A549 (cell line): ENCODE results near the gene NDFIP1. TPM values are rescaled to one million over a fixed set of nuclear protein-coding genes. Genes with fewer than 3 reads are reported as not detected.

Source experiments
- ATAC-seq, 2 experiments: fragments of 200-7000 bp in 1 of 2; fragments of >200 bp in 1 of 2; cut with Nextera tagmentation in 1 of 2; cut with Tn5 transposase in 1 of 2; 3 replicates each; pipeline versions ENCODE4 v1.8.0 to v1.9.1; 2018 to 2020; ENCODE audit warnings: mild to moderate bottlenecking in 1 of 2, moderate library complexity in 1 of 2
- CTCF ChIA-PET: fragments of 300-600 bp; sonication (Branson Sonifier 250); formaldehyde crosslinking; extraction: SDS; loops from one replicate; lab custom pipeline; 2021; ENCODE audit warnings: antibody characterized with exemption, inconsistent platforms; lab: Yijun Ruan, JAX
- POLR2A ChIA-PET: fragments of 350-600 bp; formaldehyde crosslinking; extraction: SDS; loops from one replicate; lab custom pipeline; 2021; ENCODE audit warnings: antibody characterized with exemption, inconsistent platforms; lab: Yijun Ruan, JAX
- DNase-seq, 2 experiments: peaks; one replicate each; pipeline versions ENCODE4 v3.0.0 to v3.0.0-alpha.2; 2011 to 2016; ENCODE audit warnings: low read depth in 1 of 2, low spot score in 1 of 2
- FAIRE-seq: peaks from 2 replicates; lab custom pipeline; 2011; peaks lifted over from hg19 to GRCh38; lab: Jason Lieb, UNC
- H3K27ac ChIP-seq, 2 experiments: fragments of >200 bp; sonication (Bioruptor Twin); formaldehyde crosslinking; 3 replicates each; pipeline ENCODE4 v1.5.1; 2016 to 2017
- H3K4me1 ChIP-seq: fragments of >200 bp; sonication (Bioruptor Twin); formaldehyde crosslinking; 3 replicates; pipeline ENCODE4 v1.6.1; 2016
- H3K4me2 ChIP-seq: fragments of >200 bp; sonication (Bioruptor Twin); formaldehyde crosslinking; 3 replicates; pipeline ENCODE4 v1.6.1; 2016
- H3K4me3 ChIP-seq: fragments of >200 bp; sonication (Bioruptor Twin); formaldehyde crosslinking; 3 replicates; pipeline ENCODE4 v1.5.1; 2016
- H3K9me3 ChIP-seq: fragments of >200 bp; sonication (Bioruptor Twin); formaldehyde crosslinking; 3 replicates; pipeline ENCODE4 v1.6.1; 2016
- CBX2 ChIP-seq: fragments of 200-600 bp; sonication (generic); IDR thresholded peaks from 2 replicates; pipeline ENCODE4 v1.6.1; 2016; ENCODE audit warnings: low read depth, mild to moderate bottlenecking, borderline replicate concordance
- CHD2 ChIP-seq: fragments of 150-350 bp; IDR thresholded peaks from 2 replicates; pipeline ENCODE4 v1.6.1; 2014; ENCODE audit warnings: low read length; ENCODE audit not compliant: partially characterized antibody
- CHD4 ChIP-seq: fragments of 200-600 bp; sonication (generic); IDR thresholded peaks from 2 replicates; pipeline ENCODE4 v1.6.1; 2016; ENCODE audit warnings: antibody characterized with exemption, mild to moderate bottlenecking, borderline replicate concordance
- CTCF ChIP-seq: fragments of >200 bp; sonication (Bioruptor Twin); formaldehyde crosslinking; IDR thresholded peaks from 3 replicates; pipeline ENCODE4 v1.5.1; 2016
- ELK1 ChIP-seq: fragments of 150-350 bp; IDR thresholded peaks from 2 replicates; pipeline ENCODE4 v1.6.1; 2014; ENCODE audit warnings: low read depth, mild to moderate bottlenecking, low read length
- EP300 ChIP-seq, 2 experiments: fragments of >200 bp; sonication (Bioruptor Twin); formaldehyde crosslinking; IDR thresholded peaks; 2 replicates in 1 of 2; 3 replicates in 1 of 2; pipeline ENCODE4 v1.6.1; 2016 to 2017
- FOXS1 ChIP-seq: fragments of 250-450 bp; sonication (Bioruptor Pico); IDR thresholded peaks from 2 replicates; pipeline ENCODE4 v1.5.0; 2020; ENCODE audit warnings: mild to moderate bottlenecking, moderate library complexity
- HDAC2 ChIP-seq: fragments of 200-600 bp; sonication (generic); IDR thresholded peaks from 2 replicates; pipeline ENCODE4 v1.6.1; 2016
- HES2 ChIP-seq: fragments of >200 bp; sonication (Bioruptor Twin); formaldehyde crosslinking; IDR thresholded peaks from 2 replicates; pipeline ENCODE4 v1.6.1; 2016
- HMGXB4 ChIP-seq: fragments of 250-450 bp; sonication (Bioruptor Pico); IDR thresholded peaks from 2 replicates; pipeline ENCODE4 v1.5.0; 2021; ENCODE audit warnings: mild to moderate bottlenecking, moderate library complexity, borderline replicate concordance
- HOXB5 ChIP-seq: fragments of 250-450 bp; sonication (Bioruptor Pico); IDR thresholded peaks from 2 replicates; pipeline ENCODE4 v1.5.0; 2020; ENCODE audit warnings: mild to moderate bottlenecking, moderate library complexity
- JUN ChIP-seq, 2 experiments: fragments of >200 bp; sonication (Bioruptor Twin); formaldehyde crosslinking; IDR thresholded peaks; 2 replicates in 1 of 2; 3 replicates in 1 of 2; pipeline ENCODE4 v1.6.1; 2016 to 2017
- JUNB ChIP-seq: fragments of >200 bp; sonication (Bioruptor Twin); formaldehyde crosslinking; IDR thresholded peaks from 2 replicates; pipeline ENCODE4 v1.6.1; 2016
- MAFK ChIP-seq: fragments of 450-650 bp; IDR thresholded peaks from 2 replicates; pipeline ENCODE4 v1.6.1; 2014; ENCODE audit not compliant: partially characterized antibody
- NFE2L2 ChIP-seq: fragments of 150-350 bp; conservative IDR thresholded peaks from 2 replicates; pipeline ENCODE4 v1.6.1; 2014; ENCODE audit warnings: low read length
- NPAS2 ChIP-seq: fragments of 250-450 bp; sonication (Bioruptor Pico); IDR thresholded peaks from 2 replicates; pipeline ENCODE4 v1.8.0; 2022; ENCODE audit warnings: mild to moderate bottlenecking, moderate library complexity, borderline replicate concordance
- NR3C1 ChIP-seq: fragments of >200 bp; sonication (Bioruptor Twin); formaldehyde crosslinking; IDR thresholded peaks from 3 replicates; pipeline ENCODE4 v1.6.1; 2017
- PHF8 ChIP-seq: fragments of 200-600 bp; sonication (generic); IDR thresholded peaks from 2 replicates; pipeline ENCODE4 v1.6.1; 2016; ENCODE audit warnings: low read depth, mild to moderate bottlenecking, antibody characterized with exemption, moderate library complexity, borderline replicate concordance
- RAD21 ChIP-seq, 2 experiments: fragments of >200 bp in 1 of 2; sonication (Bioruptor Twin) in 1 of 2; formaldehyde crosslinking in 1 of 2; IDR thresholded peaks in 1 of 2; conservative IDR thresholded peaks in 1 of 2; 2 replicates in 1 of 2; 3 replicates in 1 of 2; pipeline ENCODE4 v1.6.1; 2012 to 2018; ENCODE audit warnings: inconsistent platforms in 1 of 2
- RFX5 ChIP-seq: fragments of 450-650 bp; IDR thresholded peaks from 2 replicates; pipeline ENCODE4 v1.7.1; 2014; ENCODE audit warnings: antibody characterized with exemption, mild to moderate bottlenecking, moderate library complexity
- RNF2 ChIP-seq: fragments of 200-600 bp; sonication (generic); IDR thresholded peaks from 2 replicates; pipeline ENCODE4 v1.6.1; 2016; ENCODE audit warnings: low read depth, mild to moderate bottlenecking, antibody characterized with exemption, moderate library complexity, borderline replicate concordance
- TFCP2L1 ChIP-seq: fragments of 250-450 bp; sonication (Bioruptor Pico); IDR thresholded peaks from 2 replicates; pipeline ENCODE4 v1.5.0; 2021; ENCODE audit warnings: mild to moderate bottlenecking
- USF2 ChIP-seq: fragments of 450-650 bp; IDR thresholded peaks from 2 replicates; pipeline ENCODE4 v1.6.1; 2014; ENCODE audit warnings: antibody characterized with exemption
- ZNF302 ChIP-seq: fragments of 250-450 bp; sonication (Bioruptor Pico); IDR thresholded peaks from 2 replicates; pipeline ENCODE4 v1.9.0; 2021; ENCODE audit warnings: inconsistent platforms, mild to moderate bottlenecking, moderate library complexity
- WGBS: methylation state at CpG from one replicate; pipeline ENCODE4 v1.1.6; 2017; ENCODE audit errors: missing lambda C conversion rate; 5-methylcytosine and 5-hydroxymethylcytosine counted together
- polyA plus RNA-seq, 4 experiments: library from polyadenylated mRNA; depleted of rRNA in 3 of 4; stranded (reverse); fragments of >200 nt; fragmentation: RNase III in 1 of 4; extraction: RNeasy Plus Mini Kit Qiagen cat#74134 plus additional on column Dnase treatment in 1 of 4; gene quantifications; 2 replicates in 3 of 4; 3 replicates in 1 of 4; pipeline ENCODE4 v1.2.3, GENCODE V29; 2011 to 2017

Gene NDFIP1
- polyA plus RNA-seq, 2 of the 4 experiments (the other 2 are of a cell fraction) = 42.4 to 58.0 TPM

GRCh38 chr5:142167458-142167857, 58.9 kb downstream of the NDFIP1 start:
- 92% methylated on average over 6 of the region's 6 CpGs for WGBS
- ATAC-seq = peak; percentile 14 to 59; a peak in 3 of 6 replicates
- FAIRE-seq = no peak
- Histone ChIP-seq H3K27ac (no peak overlapping the region), H3K9me3 (no peaks in the 10 kb centered on the region), H3K4me3 (no peak overlapping the region), H3K4me2 (no peak overlapping the region), H3K4me1 (no peaks in the 10 kb centered on the region)
- ChIA-PET POLR2A (no interaction called here), CTCF (interaction anchor here (0.9 to 1.5 kb wide), 6 partner anchors 10 to 475 kb away, joined by 3 to 8 read pairs (median 4); no protein-coding TSS in a partner anchor)
- peak; percentile 18 to 43; a peak in 1 of 5 replicates for TF ChIP-seq RAD21 (conservative IDR thresholded peaks at IDR 0.05 in 1 of 2, IDR thresholded peaks at IDR 0.05 in 1 of 2)
- TF ChIP-seq CHD2 = no peak
- peak in 1 of 2 experiments; percentile 18 for DNase-seq

- ATAC-seq = no peak
- ChIA-PET POLR2A (no interaction called here), CTCF (interaction anchor here (1.3 kb wide), 1 partner anchor 476 kb away, joined by 4 read pairs; no protein-coding TSS in a partner anchor)
- TF ChIP-seq NPAS2 (CRISPR knock-in tag) (no peak), FOXS1 (no peak), PHF8 (no peak), CHD4 (no peak), JUNB (no peak), CBX2 (no peak), NR3C1 (no peak), RAD21 (conservative IDR thresholded peaks at IDR 0.05 in 1 of 2, IDR thresholded peaks at IDR 0.05 in 1 of 2) (no peak), ZNF302 (no peak), HES2 (no peak)
- whole genome bisulfite sequencing = 85% methylated on average over 3 of the region's 3 CpGs
- Histone ChIP-seq H3K27ac (no peak overlapping the region), H3K4me2 (no peak overlapping the region), H3K9me3 (no peaks in the 10 kb centered on the region), H3K4me1 (no peaks in the 10 kb centered on the region), H3K4me3 (no peak overlapping the region)
- FAIRE-seq = no peak
- DNase-seq = no peak
Measured at GRCh38 chr5:142168365-142168764, 59.8 kb downstream of the NDFIP1 start.

- CTCF ChIA-PET = interaction anchor here (1.1 to 2.3 kb wide), 4 partner anchors 19 to 543 kb away, joined by 3 to 11 read pairs (median 7); no protein-coding TSS in a partner anchor
- ATAC-seq = no peak
Measured at GRCh38 chr5:142170254-142170953, 61.8 kb downstream of the NDFIP1 start.

More at GRCh38 chr5:142170254-142170953, 61.8 kb downstream of the NDFIP1 start:
- no peak overlapping the region for H3K4me2 ChIP-seq
- FAIRE-seq (no peak), DNase-seq (no peak)
- 70% methylated on average over 6 of the region's 6 CpGs for WGBS
- no peak overlapping the region for H3K27ac ChIP-seq
- H3K4me1 ChIP-seq = no peaks in the 10 kb centered on the region
- TF ChIP-seq TFCP2L1 (no peak), NFE2L2 (no peak), RNF2 (no peak), JUN (IDR thresholded peaks at IDR 0.05) (no peak), CTCF (no peak), RFX5 (no peak), HMGXB4 (CRISPR knock-in tag) (no peak), HOXB5 (CRISPR knock-in tag) (no peak), MAFK (no peak), ELK1 (no peak), HDAC2 (no peak), EP300 (IDR thresholded peaks at IDR 0.05) (no peak), USF2 (no peak)
- no peaks in the 10 kb centered on the region for H3K9me3 ChIP-seq
- POLR2A ChIA-PET = no interaction called here
- H3K4me3 ChIP-seq = no peak overlapping the region
